Testis (tissue), 2 donors: ENCODE data around the gene COL15A1.

ENCODE experiments used
- POLR2A ChIP-seq: fragments of 450-650 bp; IDR thresholded peaks from one replicate; pipeline ENCODE4 v1.6.1; 2017; ENCODE audit warnings: antibody characterized with exemption, mild to moderate bottlenecking, moderate library complexity
- TF ChIP-seq, protein P1 (sequence below), 3 experiments: fragments of 450-650 bp in 2 of 3; fragments of 200-600 bp in 1 of 3; sonication (generic) in 1 of 3; IDR thresholded peaks; one replicate each; pipeline ENCODE4 v1.5.1; 2016 to 2019; ENCODE audit warnings: antibody characterized with exemption in 3 of 3, mild to moderate bottlenecking in 2 of 3, moderate library complexity in 1 of 3

GRCh38 chr9:98967257-98967656 is 23.6 kb downstream of the COL15A1 start:
- TF ChIP-seq, protein P1, sequence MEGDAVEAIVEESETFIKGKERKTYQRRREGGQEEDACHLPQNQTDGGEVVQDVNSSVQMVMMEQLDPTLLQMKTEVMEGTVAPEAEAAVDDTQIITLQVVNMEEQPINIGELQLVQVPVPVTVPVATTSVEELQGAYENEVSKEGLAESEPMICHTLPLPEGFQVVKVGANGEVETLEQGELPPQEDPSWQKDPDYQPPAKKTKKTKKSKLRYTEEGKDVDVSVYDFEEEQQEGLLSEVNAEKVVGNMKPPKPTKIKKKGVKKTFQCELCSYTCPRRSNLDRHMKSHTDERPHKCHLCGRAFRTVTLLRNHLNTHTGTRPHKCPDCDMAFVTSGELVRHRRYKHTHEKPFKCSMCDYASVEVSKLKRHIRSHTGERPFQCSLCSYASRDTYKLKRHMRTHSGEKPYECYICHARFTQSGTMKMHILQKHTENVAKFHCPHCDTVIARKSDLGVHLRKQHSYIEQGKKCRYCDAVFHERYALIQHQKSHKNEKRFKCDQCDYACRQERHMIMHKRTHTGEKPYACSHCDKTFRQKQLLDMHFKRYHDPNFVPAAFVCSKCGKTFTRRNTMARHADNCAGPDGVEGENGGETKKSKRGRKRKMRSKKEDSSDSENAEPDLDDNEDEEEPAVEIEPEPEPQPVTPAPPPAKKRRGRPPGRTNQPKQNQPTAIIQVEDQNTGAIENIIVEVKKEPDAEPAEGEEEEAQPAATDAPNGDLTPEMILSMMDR (IDR thresholded peaks at IDR 0.05), result no peak
- TF ChIP-seq POLR2A, result no peak
